NCI-H2029 (cell line): ENCODE data around the gene ATE1.
"Not testable (repeated sequence)": the region's sequence is repeated elsewhere in the genome, so short reads cannot be mapped to it uniquely, and the experiment has no call there.

Experiments used
- DNase-seq: peaks from one replicate; lab custom pipeline; 2025; lab: John Stamatoyannopoulos, UW

Gene ATE1

GRCh38 chr10:121927841-121928527, at the start of gene ATE1:
ATE1 (minus strand) TSS chr10:121928031; CDS start chr10:121927949, 82 bp downstream.
- DNase-seq = peak; percentile 58

- no peak for DNase-seq
Observed at GRCh38 chr10:121976607-121977006, 48.8 kb upstream of the ATE1 start.

GRCh38 chr10:121975295-121976086, 47.7 kb upstream of the ATE1 start:
- no peak for DNase-seq

GRCh38 chr10:121974535-121975294, 46.9 kb upstream of the ATE1 start, which contains the start of gene NSMCE4A:
NSMCE4A (minus strand) TSS chr10:121975217; CDS start chr10:121975165, 52 bp downstream.
- peak; percentile 34 for DNase-seq

GRCh38 chr10:121974019-121974534, 46.2 kb upstream of the ATE1 start:
- DNase-seq = no peak

- not testable (repeated sequence) for DNase-seq
Observed at GRCh38 chr10:121969086-121969485, 41.3 kb upstream of the ATE1 start.

- DNase-seq = no peak
Observed at GRCh38 chr10:121965996-121966395, 38.2 kb upstream of the ATE1 start.

GRCh38 chr10:121961456-121961855, 33.6 kb upstream of the ATE1 start:
- no peak for DNase-seq

GRCh38 chr10:121959671-121960070, 31.8 kb upstream of the ATE1 start:
- no peak for DNase-seq

- DNase-seq = no peak
Observed at GRCh38 chr10:121956111-121957061, 28.6 kb upstream of the ATE1 start.

GRCh38 chr10:121952226-121952625, 24.4 kb upstream of the ATE1 start:
- DNase-seq = no peak

- DNase-seq = no peak
Observed at GRCh38 chr10:121949451-121949850, 21.6 kb upstream of the ATE1 start.

GRCh38 chr10:121949049-121949448, 21.2 kb upstream of the ATE1 start:
- no peak for DNase-seq

GRCh38 chr10:121947343-121948330, 19.8 kb upstream of the ATE1 start:
- no peak for DNase-seq

GRCh38 chr10:121942749-121943416, 15.1 kb upstream of the ATE1 start:
- no peak for DNase-seq

- no peak for DNase-seq
Observed at GRCh38 chr10:121941532-121941931, 13.7 kb upstream of the ATE1 start.

- no peak for DNase-seq
Observed at GRCh38 chr10:121936295-121936694, 8.5 kb upstream of the ATE1 start.

- no peak for DNase-seq
Observed at GRCh38 chr10:121935702-121936101, 7.9 kb upstream of the ATE1 start.
